Hematopoietic multipotent progenitor cell treated with erythropoietin and hydrocortisone succinate and interleukin-3 and kit ligand, for 6 days (in vitro differentiated cells): Measurements from ENCODE around the gene SALL4.

ENCODE experiments used
- DNase-seq: peaks from one replicate; pipeline ENCODE4 v3.0.0-alpha.2; 2015

Gene SALL4

DNA sequence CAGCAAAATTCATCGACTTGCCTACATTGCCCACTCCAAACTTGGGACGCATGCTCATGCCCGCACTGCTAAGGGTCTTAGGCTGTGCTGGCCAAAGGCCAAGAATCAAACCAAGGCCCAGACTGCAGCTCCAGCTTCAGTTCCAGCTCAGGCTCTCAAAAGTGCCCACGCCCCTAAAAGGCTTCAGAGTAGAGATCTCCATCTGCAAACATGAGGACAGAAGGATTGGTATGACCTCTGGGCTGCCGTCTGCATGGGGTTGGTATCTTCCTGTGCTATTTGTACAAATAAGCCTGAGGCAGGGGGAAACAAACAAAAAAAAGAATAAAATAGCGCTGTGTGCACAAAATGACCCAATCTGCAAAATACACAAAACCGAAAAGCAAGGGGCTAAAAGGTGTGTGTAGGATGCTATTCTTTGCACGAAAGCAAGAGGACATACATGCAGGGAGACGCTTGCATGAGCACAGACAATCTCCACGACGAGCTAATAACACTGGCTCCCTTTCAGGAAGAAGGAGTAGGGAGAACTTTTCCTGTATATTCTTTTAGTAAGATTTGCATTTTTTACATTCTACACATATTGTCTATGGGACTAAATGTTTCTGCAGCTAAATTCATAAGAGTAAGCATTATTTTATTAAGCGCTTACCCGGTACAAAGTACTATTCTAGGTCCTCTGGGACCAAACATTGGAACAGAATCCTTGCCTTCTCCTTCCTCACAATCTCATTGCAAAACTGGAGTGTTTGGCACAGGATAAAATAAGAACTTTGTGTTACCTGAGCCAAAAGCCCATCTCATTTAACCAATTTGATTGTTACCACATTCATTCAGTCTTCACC is 67.2 kb downstream of the SALL4 start:
- DNase-seq: no peak

DNA sequence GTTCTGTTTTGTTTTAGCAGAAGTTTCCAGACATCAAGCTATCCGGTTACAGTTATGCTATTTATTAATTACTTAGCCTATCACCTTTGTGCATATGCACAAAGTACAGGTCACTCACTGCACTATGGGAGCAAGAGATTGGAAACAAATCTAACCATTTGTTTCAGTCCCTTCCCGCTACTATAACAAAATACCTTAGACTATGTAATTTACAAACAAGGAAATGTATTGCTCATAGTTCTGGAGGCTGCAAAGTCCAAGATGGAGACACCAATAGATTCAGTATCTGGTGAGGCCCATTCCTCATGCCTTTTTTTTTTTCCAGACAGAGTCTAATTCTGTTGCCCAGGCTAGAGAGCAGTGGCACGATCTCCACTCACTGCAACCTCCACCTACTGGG is 69.3 kb downstream of the SALL4 start:
- no peak for DNase-seq
